Stimulated activated naive CD8-positive, alpha-beta T cell treated with anti-CD3 and anti-CD28 coated beads, Interleukin-15, amount 100 ng/mL, for 72 hours (primary cell): ENCODE results near the gene NFATC4.
A peak's percentile ranks its signal among the peaks of the same experiment; 100 is the strongest.
"Not testable (repeated sequence)": the region's sequence is repeated elsewhere in the genome, so short reads cannot be mapped to it uniquely, and the experiment has no call there.

Experiments
- ATAC-seq: fragments of 150-1000 bp; cut with Tn5 transposase; 2 replicates; pipeline ENCODE4 v1.10.0; 2021; ENCODE audit warnings: mild to moderate bottlenecking, moderate library complexity
- DNase-seq, 2 donors: peaks; one replicate each; pipeline ENCODE4 v3.0.0; 2021 to 2022
- H3K27ac Mint-ChIP-seq, 2 donors: one replicate each; pipeline ENCODE4 v1.8.0; 2022; ENCODE audit warnings: mild to moderate bottlenecking in 2 of 2, mixed read lengths in 2 of 2, moderate library complexity in 2 of 2
- H3K27me3 Mint-ChIP-seq: one replicate; pipeline ENCODE4 v1.8.0; 2022; ENCODE audit warnings: mixed read lengths
- H3K4me1 Mint-ChIP-seq: one replicate; pipeline ENCODE4 v1.8.0; 2022; ENCODE audit warnings: mild to moderate bottlenecking, mixed read lengths
- H3K4me3 Mint-ChIP-seq, 2 donors: one replicate each; pipeline ENCODE4 v1.8.0; 2022; ENCODE audit warnings: mild to moderate bottlenecking in 2 of 2, mixed read lengths in 2 of 2, moderate library complexity in 1 of 2
- H3K9me3 Mint-ChIP-seq, 2 donors: one replicate each; pipeline ENCODE4 v1.8.0; 2022; ENCODE audit warnings: mixed read lengths in 2 of 2

Gene NFATC4

DNA sequence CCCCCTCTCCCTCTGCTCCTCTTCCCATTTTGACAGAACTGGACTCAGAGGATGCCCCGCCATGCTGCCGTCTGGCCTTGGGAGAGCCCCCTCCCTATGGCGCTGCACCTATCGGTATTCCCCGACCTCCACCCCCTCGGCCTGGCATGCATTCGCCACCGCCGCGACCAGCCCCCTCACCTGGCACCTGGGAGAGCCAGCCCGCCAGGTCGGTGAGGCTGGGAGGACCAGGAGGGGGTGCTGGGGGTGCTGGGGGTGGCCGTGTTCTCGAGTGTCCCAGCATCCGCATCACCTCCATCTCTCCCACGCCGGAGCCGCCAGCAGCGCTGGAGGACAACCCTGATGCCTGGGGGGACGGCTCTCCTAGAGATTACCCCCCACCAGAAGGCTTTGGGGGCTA lies 1.5 kb downstream of the NFATC4 start:
- Mint-ChIP-seq H3K27ac (no peak overlapping the region), H3K4me3 (peak overlapping the region; percentile 47 to 81), H3K4me1 (peaks cover 44% of the 10 kb centered on the region), H3K9me3 (no peaks in the 10 kb centered on the region), H3K27me3 (peaks cover 46% of the 10 kb centered on the region)
- ATAC-seq (no peak), DNase-seq (no peak)

DNA sequence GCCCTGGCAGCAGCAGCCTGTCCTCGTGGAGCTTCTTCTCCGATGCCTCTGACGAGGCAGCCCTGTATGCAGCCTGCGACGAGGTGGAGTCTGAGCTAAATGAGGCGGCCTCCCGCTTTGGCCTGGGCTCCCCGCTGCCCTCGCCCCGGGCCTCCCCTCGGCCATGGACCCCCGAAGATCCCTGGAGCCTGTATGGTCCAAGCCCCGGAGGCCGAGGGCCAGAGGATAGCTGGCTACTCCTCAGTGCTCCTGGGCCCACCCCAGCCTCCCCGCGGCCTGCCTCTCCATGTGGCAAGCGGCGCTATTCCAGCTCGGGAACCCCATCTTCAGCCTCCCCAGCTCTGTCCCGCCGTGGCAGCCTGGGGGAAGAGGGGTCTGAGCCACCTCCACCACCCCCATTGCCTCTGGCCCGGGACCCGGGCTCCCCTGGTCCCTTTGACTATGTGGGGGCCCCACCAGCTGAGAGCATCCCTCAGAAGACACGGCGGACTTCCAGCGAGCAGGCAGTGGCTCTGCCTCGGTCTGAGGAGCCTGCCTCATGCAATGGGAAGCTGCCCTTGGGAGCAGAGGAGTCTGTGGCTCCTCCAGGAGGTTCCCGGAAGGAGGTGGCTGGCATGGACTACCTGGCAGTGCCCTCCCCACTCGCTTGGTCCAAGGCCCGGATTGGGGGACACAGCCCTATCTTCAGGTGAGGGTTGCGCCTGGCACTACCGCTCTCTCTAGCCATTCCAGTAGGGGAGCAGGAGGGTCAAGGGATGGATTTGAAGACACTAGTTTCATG lies 2.1 kb downstream of the NFATC4 start:
- Mint-ChIP-seq H3K4me3 (peak overlapping the region in 1 of 2 donors; percentile 31), H3K27me3 (peaks cover 44% of the 10 kb centered on the region), H3K27ac (no peak overlapping the region), H3K4me1 (peaks cover 41% of the 10 kb centered on the region), H3K9me3 (no peaks in the 10 kb centered on the region)
- no peak for DNase-seq
- ATAC-seq = no peak

DNA sequence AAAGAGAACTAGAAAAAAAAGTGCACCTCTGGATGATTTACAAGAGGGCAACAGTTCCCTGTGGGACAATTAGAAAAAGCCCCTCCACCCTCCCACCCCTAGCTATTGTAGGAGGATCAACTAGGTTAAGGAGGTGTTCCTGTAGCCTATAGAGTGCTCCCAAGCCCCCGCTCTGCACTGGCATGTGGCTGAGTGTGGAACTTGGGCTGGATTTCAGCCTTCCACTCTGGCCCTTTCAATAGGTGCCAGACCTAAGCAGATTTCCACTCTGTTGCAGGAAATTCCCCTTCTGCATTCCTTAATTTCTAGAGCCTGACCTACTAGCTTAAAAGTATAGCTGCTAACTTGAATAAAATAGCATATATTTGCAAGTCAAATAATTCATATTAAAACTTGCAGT lies 2.8 kb downstream of the NFATC4 start:
- DNase-seq = no peak
- Mint-ChIP-seq H3K9me3 (no peaks in the 10 kb centered on the region), H3K27me3 (peaks cover 44% of the 10 kb centered on the region), H3K4me3 (no peak overlapping the region), H3K4me1 (peaks cover 35% of the 10 kb centered on the region), H3K27ac (no peak overlapping the region)
- ATAC-seq = no peak

DNA sequence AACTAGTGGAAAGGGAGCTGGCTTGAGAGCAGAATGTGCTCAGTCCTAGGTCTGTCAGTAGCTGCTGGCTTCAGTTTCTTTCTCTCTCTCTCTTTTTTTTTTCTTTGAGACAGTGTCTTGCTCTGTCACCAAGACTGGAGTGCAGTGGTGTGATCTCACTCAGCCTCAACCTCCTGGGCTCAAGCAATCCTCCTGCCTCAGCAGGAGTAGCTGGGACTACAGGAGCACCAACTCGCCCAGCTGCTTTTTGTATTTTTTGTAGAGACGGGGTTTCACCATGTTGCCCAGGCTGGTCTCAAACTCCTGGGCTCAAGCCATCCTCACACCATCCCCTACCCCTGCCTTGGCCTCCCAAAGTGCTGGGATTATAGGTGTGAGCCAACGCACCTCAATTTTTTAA lies 3.6 kb downstream of the NFATC4 start:
- not testable (repeated sequence) for DNase-seq, H3K4me3 Mint-ChIP-seq, H3K9me3 Mint-ChIP-seq, ATAC-seq, H3K27ac Mint-ChIP-seq
- H3K27me3 Mint-ChIP-seq = peaks cover 43% of the 10 kb centered on the region
- peaks cover 29% of the 10 kb centered on the region for H3K4me1 Mint-ChIP-seq

DNA sequence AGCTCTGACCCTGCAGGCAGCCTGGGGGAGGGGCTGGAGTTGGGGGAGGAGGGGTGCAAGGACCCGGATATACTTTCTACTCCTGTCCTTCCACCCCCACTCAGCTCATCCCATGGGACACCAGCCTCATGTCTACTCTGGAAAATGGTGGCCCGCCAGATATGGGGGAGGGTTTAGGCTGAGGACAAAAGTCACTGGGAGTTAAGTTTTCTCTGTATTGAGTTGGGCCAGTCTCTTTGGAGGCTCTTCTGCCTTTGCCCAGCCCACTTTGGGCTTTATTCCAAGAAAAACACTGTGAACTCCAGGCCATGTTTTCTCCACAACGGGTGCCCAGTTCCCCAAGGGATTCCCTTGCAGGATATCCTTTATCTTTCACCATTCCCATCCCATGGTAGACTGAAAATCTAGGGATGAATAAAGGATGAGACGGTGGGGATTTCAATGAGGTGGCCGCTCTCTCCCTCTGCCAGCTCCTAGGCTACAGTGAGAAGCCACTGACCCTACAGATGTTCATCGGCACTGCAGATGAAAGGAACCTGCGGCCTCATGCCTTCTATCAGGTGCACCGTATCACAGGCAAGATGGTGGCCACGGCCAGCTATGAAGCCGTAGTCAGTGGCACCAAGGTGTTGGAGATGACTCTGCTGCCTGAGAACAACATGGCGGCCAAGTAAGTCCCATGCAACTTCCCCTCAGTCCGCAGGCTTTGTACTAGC lies 4.9 kb downstream of the NFATC4 start:
- ATAC-seq (no peak), DNase-seq (no peak)
- Mint-ChIP-seq H3K4me1 (peaks cover 23% of the 10 kb centered on the region), H3K9me3 (no peaks in the 10 kb centered on the region), H3K27me3 (peaks cover 30% of the 10 kb centered on the region), H3K27ac (no peak overlapping the region), H3K4me3 (no peak overlapping the region)

DNA sequence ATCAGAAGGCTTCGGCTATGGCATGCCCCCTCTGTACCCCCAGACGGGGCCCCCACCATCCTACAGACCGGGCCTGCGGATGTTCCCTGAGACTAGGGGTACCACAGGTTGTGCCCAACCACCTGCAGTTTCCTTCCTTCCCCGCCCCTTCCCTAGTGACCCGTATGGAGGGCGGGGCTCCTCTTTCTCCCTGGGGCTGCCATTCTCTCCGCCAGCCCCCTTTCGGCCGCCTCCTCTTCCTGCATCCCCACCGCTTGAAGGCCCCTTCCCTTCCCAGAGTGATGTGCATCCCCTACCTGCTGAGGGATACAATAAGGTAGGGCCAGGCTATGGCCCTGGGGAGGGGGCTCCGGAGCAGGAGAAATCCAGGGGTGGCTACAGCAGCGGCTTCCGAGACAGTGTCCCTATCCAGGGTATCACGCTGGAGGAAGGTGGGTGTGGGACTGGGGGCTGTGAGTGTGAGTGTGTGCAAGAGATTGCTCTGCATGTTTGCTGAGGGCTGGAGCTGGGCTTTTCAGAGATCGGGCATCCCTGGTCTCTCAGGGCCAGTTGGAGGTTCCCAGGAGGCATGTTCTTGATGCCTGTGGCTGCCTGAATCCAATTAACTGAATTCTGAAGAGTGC lies 8.6 kb downstream of the NFATC4 start:
- ATAC-seq = no peak
- H3K27ac Mint-ChIP-seq = no peak overlapping the region
- DNase-seq = no peak
- peaks cover 13% of the 10 kb centered on the region for H3K27me3 Mint-ChIP-seq
- no peaks in the 10 kb centered on the region for H3K9me3 Mint-ChIP-seq
- no peak overlapping the region for H3K4me3 Mint-ChIP-seq
- peaks cover 13% of the 10 kb centered on the region for H3K4me1 Mint-ChIP-seq

DNA sequence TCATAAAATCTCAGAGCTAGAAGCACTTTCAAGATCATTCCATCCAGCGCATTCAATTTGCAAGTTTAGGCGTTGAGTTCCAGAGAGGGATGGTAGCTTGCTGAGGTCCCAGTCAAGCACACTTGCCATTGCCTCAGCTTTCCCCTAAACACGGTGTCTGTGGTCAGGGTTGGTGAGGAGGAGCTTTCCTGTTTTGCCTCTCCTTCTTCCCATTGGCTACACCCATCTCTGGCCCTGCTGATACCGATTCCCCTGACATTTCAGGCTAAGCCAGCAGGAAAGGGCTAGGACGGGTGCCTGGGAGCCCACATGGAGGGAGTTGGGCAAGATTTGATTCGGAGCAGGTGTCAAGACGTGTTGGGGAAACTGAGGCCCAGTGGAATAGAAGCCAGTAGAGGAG lies 9.1 kb downstream of the NFATC4 start:
- Mint-ChIP-seq H3K27me3 (peaks cover 13% of the 10 kb centered on the region), H3K9me3 (no peaks in the 10 kb centered on the region), H3K27ac (no peak overlapping the region), H3K4me1 (peaks cover 14% of the 10 kb centered on the region), H3K4me3 (no peak overlapping the region)
- no peak for DNase-seq
- ATAC-seq = no peak

DNA sequence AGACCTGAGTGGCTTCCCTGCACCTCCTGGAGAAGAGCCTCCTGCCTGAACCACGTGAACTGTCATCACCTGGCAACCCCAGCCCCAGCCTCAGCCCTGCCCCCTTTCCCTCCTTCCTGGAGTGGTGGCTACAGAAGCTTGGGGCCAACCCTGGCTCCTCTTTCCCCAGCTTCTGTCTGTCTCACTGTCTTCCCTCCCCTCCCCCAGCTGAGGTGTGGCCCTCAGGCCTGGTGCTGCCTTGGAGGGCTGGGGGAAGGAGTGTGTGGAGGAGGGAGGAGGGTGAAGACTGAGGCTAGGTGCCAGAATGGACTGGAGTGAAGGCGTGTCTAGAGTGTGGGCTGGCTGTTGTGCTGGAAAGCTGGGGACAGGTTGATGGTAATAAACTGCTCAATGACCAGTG lies 9.7 kb downstream of the NFATC4 start:
- Mint-ChIP-seq H3K27ac (no peak overlapping the region), H3K9me3 (no peaks in the 10 kb centered on the region), H3K4me3 (no peak overlapping the region), H3K4me1 (peaks cover 14% of the 10 kb centered on the region), H3K27me3 (peaks cover 13% of the 10 kb centered on the region)
- ATAC-seq (peak; percentile 21), DNase-seq (no peak)

DNA sequence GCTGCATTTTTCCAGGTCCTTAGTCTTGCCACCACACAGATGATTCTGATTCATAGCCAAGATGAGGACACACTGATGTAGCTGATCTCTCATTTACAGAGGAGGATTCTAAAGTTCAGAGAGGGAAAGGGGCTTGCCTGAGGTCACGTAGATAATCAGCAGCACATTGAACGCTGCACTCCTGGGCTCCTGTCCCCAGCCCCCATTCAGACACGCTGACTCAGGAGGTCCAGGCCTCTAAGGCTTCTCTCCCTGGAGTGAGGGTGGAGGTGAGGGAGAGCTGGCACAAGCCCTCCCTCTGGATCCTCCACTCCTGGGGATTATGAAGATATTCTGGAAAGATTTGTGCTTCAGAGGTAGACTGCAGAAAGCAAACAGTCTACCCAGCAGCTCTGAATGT lies 10.3 kb downstream of the NFATC4 start:
- Mint-ChIP-seq H3K4me1 (peaks cover 14% of the 10 kb centered on the region), H3K9me3 (no peaks in the 10 kb centered on the region), H3K27me3 (peaks cover 13% of the 10 kb centered on the region), H3K4me3 (no peak overlapping the region), H3K27ac (no peak overlapping the region)
- DNase-seq = no peak
- no peak for ATAC-seq

DNA sequence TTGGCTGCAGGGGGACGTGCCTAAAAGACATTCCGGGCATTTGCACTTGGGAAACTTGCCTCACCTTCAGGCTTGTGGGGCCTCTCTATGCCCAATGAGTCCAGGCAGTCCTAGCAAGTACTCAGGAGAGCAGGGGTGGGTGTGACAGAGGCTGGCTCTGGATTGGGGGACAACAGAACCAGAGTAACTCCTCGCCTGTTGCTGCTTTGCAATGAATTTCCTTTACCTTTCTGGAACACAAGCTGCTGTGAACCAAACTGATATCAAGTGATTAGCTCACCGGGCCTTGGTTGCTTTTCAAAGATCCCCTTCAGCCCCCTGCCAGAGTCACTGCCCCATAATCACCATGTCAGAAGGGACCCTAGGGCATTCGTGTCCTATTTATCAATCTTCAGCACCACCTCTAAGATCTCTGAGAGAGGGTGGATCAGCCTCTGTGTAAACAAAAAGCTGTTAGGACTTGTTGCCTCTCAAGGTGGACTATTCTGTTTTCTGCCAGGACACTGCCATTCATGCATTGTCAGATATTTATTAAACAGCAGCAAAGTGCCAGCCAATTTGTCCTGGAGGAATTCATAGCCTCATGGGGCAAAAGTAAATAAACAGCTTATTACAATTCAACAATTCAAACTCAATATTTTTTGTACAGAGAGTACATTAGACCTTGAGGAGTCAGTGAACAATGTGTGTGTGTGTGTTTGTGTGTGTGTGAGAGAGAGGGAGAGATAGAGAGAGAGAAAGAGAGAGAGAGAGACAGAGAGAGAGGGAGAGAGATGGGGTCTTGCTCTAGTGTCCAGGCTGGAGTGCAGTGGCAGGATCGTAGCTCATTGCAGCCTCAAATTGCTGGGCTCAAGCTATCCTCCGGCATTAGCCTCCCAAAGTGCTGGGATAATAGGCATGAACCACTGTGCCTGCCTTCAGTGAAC lies 11.3 kb downstream of the NFATC4 start:
- ATAC-seq = no peak
- H3K27me3 Mint-ChIP-seq = peaks cover 13% of the 10 kb centered on the region
- no peak overlapping the region for H3K27ac Mint-ChIP-seq
- no peak for DNase-seq
- H3K9me3 Mint-ChIP-seq = no peaks in the 10 kb centered on the region
- H3K4me3 Mint-ChIP-seq = no peak overlapping the region
- H3K4me1 Mint-ChIP-seq = peaks cover 14% of the 10 kb centered on the region

DNA sequence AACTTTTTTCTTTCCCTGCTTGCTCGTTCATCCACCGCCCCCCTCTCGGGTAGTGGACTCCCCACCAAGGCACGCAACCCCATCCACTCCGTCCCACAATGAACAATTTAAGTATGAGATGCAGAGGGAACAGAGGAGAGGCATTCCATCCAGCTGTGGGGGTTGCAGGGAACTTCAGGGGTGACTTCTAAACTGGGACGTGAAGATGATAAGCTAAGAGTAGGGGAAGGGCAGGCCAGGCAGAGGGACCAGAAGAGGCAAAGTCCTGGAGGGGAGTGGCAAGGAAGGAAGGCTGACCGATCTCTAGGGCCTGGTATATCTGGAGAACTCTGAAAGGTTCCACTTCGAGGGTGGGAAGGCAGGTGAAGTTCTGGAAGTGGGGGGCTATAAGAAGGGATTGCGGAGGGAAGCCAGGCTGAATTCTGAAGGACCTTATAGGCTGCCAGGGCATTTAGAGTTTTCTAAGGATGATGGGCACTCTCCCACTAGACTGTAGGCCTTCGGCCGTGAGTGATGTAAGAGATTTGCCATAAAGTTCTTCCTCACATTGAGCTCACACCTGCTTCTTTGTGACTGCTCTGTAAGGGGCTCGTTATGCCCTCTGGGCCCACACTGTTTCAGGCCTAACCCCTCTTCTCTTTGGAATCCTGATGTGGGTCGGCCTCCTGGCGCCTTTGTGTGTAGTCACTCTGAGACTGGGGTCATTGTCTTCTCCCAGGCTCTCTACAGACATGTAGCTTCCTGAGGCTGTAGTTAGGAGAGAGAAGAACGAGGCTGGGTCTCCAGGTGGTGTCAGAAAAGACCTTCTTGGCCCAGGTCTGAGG lies 12.1 kb downstream of the NFATC4 start:
- H3K4me3 Mint-ChIP-seq = no peak overlapping the region
- H3K4me1 Mint-ChIP-seq = peaks cover 14% of the 10 kb centered on the region
- ATAC-seq (no peak), DNase-seq (no peak)
- peaks cover 12% of the 10 kb centered on the region for H3K27me3 Mint-ChIP-seq
- H3K9me3 Mint-ChIP-seq = no peaks in the 10 kb centered on the region
- no peak overlapping the region for H3K27ac Mint-ChIP-seq

DNA sequence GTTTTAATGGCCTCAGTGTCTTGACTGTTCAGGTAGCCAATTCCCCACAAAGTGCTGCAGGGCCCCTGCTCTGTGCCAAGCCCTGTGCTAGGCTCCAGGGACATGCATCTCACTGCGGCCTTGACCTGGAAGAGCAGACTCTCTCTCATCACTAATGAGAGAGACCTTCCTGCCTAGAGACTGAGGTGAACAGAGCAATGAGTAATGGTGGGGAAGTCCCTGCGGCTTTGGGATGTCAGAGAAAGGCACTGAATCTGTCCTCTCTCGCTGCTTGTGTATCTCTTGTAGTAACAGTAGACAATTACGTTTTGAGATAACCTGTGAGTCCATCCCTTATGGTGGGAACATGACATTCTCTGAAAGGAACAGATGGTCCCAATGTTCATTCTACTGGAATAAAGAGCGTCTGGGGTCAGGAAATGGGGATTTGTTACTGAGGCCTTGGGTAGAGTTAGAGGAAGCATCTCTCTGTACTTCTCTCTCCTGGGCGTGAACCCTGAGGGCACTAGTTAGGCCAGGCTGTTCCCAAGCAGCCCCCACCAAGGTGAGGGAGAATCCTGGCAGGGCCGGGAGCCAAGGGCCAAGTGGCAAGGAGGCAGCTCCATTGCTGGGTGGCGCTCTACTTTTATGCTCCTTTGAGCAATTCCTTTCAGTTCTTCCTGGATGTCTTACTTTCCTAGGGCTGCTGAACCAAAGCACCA lies 13.5 kb downstream of the NFATC4 start:
- DNase-seq (no peak), ATAC-seq (peak; percentile 66)
- H3K27me3 Mint-ChIP-seq = no peaks in the 10 kb centered on the region
- no peak overlapping the region for H3K4me3 Mint-ChIP-seq
- no peak overlapping the region for H3K27ac Mint-ChIP-seq
- no peaks in the 10 kb centered on the region for H3K9me3 Mint-ChIP-seq
- peaks cover 14% of the 10 kb centered on the region for H3K4me1 Mint-ChIP-seq

DNA sequence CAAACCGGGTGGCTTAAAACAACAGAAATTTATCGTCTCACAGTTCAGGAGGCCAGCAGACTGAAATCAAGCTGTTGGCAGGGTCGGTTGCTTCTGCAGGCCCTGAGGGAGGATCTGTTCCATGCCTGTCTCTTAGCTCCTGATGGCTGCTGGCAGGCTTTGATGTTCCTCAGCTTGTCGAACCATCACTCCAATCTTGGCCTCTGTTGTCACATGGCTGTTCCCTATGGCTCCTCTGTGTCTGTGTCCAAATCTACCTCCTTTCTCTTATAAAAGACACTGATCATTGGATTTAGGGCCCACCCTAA lies 14.0 kb downstream of the NFATC4 start:
- no peak overlapping the region for H3K27ac Mint-ChIP-seq
- ATAC-seq (no peak), DNase-seq (no peak)
- no peaks in the 10 kb centered on the region for H3K27me3 Mint-ChIP-seq
- H3K9me3 Mint-ChIP-seq = no peaks in the 10 kb centered on the region
- H3K4me3 Mint-ChIP-seq = no peak overlapping the region
- H3K4me1 Mint-ChIP-seq = peaks cover 14% of the 10 kb centered on the region

DNA sequence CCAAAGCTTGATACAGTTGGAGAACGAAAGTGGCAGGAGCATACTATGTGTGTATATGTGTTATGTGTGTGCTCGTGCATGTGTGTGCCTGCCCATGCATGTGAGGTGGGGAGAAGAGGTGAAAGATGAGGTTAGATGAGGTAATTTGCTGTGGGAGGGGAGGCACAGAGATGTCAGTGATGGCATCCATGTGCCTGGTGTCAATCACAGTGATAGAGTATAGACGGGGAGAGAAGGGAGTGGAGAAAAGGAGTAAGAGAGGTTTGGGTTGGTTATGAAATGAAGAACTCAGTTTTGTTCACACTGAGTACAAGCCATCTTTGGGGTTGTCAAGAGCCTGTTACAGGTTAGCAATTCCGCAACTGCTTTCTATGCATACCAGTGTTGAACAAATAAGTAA lies 16.2 kb downstream of the NFATC4 start:
- H3K27ac Mint-ChIP-seq = no peak overlapping the region
- ATAC-seq (no peak), DNase-seq (no peak)
- peaks cover 7% of the 10 kb centered on the region for H3K4me1 Mint-ChIP-seq
- no peaks in the 10 kb centered on the region for H3K9me3 Mint-ChIP-seq
- peaks cover 7% of the 10 kb centered on the region for H3K27me3 Mint-ChIP-seq
- H3K4me3 Mint-ChIP-seq = no peak overlapping the region
